GM03348 (cell line): ENCODE measurements around the gene FSTL4.
A peak's percentile ranks its signal among the peaks of the same experiment; 100 is the strongest.
"Not testable (repeated sequence)": the region's sequence is repeated elsewhere in the genome, so short reads cannot be mapped to it uniquely, and the experiment has no call there.

Source experiments
- DNase-seq: peaks from one replicate; pipeline ENCODE4 v3.0.0; 2012; ENCODE audit warnings: low spot score

FSTL4 gene

DNA sequence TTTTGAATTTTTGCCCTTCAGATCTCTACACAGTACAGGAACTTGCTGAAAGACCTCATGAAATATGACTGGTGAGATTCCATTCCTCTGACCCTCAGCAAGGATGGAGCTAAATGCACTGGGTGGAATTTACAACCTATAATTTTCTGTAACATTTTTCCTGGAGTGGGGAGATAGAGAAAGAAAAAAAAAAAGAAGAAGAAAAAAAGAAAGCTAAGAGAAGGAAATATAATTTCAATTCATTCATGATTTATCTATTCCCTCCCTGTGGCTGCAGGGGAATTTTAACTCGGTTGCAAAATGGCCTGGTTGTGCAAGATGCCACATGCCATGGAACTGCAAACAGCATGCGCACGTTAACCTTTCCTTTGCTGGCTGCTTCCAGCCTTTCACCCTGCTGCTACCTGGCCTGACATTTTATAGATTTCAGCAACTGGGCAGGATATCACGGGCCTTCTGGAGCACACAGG is 155.4 kb downstream of the FSTL4 start:
- DNase-seq = peak; percentile 27

DNA sequence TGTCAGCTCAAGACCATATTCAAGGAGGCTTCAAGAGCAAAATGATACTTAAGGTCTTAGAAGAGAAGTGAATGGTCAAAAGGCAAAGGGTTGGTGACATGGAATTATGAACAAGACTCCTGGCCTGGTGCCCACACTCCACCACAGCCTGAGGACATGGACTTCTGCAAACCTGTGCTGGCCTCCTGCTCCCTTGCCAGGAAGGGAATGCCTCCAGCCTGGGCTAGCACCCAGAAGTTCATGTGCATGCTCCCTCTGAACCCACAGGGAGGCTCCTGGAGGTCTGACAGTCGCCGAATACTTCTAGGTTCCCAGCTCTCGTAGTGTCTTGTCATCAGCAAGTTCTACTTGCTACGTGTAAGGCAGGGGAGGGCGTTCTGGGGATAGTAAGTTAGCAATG is 156.7 kb downstream of the FSTL4 start:
- no peak for DNase-seq

DNA sequence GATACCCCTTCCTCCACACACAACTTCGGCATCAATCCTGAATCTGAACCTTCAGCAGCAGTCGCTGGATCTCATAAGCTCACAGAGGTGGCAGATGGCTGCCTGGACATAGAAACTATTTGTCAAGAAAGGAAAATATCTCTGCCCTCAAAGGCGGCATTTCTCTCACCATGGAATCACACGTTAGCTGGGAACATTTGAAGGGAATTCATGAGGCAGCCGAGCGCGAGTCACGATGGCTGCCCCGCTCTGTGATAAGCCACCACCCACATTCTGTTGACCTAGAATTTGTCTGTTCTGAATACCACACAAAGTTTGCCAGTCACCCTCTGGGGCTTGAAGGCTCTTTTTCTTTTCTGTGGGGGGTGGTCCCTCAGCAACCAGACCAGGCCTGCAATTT is 157.9 kb downstream of the FSTL4 start:
- DNase-seq = no peak

- DNase-seq = no peak
These were observed 158.5 kb downstream of the FSTL4 start for GRCh38 chr5:133453831-133454230.

DNA sequence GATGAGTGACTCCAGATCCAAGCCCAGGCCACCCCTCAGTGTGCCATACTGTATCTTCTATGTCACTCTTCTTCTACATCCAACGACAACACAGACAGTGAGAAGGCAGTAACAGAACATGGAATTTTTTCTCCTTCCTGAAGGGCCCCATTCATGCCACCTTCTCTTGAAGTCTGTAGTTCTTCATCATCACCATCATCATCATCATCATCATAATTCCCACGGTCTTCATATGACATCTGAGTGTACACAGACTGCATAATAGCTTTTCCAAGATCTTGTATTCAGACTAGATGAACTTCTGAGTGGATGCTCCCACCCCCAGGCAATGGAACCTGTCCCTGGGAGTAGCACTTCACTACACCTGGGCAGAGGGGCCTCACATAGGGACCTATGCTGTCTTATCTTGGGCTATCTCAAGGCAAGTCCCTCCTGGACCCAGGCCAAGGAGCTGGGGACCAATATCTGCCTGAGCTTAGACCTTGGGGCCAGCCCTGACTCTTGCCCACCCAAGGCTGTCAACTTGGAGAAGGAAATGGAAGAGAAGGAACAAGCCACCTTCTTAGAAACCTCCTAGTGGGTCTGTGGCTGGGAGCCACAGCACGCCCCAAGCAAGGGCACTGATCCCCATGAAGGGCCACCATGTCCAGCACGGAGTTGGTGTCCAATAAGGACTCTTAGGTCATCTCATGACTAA is 159.1 kb downstream of the FSTL4 start:
- no peak for DNase-seq

DNA sequence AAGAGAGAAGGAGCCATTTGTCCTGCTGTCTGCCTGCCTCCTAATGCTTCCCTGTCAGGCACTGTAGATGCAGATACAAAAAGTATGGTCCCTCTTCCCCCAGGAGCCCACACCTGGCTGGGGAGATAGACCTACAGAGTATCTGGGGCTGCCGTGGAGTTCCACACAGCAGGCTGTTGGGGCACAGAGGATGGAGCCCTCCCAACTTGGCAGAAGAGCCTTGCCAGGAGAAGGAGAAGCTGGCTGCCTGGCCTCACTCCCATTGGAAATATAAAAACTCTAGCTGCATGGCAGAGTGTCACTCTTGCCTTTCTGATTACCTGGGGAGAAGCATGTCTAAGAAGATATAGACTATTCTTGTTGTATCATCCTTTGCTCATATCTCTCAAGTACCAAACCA is 160.4 kb downstream of the FSTL4 start:
- DNase-seq = no peak

- no peak for DNase-seq
These were observed 162.1 kb downstream of the FSTL4 start for GRCh38 chr5:133450286-133450685.

GRCh38 chr5:133449181-133449580 is 163.2 kb downstream of the FSTL4 start:
- DNase-seq = no peak

GRCh38 chr5:133446440-133446839 is 165.9 kb downstream of the FSTL4 start:
- no peak for DNase-seq

DNA sequence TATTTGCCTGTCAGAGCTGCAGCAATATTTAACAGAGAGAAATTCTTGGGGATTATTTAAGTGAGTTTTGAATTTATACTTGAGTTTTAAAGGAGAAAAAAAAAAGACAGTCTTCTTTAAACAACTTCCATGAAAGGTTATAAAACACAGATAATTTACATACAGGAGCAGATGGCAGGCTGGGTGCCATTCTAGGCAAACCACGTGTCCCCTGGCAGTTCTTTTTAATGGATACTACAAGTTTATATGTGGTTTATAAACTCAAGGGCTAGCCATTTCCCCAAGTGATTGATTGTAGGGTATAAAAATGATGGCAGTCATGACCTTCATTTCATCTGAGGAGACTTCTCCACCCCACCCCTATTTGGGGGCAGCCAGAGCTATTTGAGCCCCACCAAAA is 166.6 kb downstream of the FSTL4 start:
- no peak for DNase-seq

GRCh38 chr5:133445204-133445603 is 167.1 kb downstream of the FSTL4 start:
- not testable (repeated sequence) for DNase-seq

DNA sequence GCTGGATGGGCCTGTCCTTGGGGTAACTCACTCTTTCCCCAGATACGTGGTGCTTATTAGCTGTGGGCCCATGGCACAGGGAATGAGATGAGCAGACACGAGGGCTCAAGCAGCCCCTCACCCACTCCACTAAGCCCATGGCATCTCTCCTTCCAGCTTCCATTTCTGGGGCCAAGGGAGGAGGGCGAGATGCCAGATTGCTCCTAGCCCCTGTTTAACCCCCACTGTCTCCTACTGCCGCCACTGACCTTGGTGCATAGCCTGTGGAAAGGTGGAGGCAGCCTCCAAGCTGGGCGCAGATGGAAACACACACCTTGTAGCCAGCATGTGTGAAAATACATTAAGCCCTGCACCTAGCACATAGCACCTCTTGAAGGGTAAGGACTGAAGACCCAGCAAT is 167.6 kb downstream of the FSTL4 start:
- no peak for DNase-seq

- no peak for DNase-seq
These were observed 171.1 kb downstream of the FSTL4 start for GRCh38 chr5:133441166-133441815.

- DNase-seq = no peak
These were observed 171.8 kb downstream of the FSTL4 start for GRCh38 chr5:133440467-133441115.

DNA sequence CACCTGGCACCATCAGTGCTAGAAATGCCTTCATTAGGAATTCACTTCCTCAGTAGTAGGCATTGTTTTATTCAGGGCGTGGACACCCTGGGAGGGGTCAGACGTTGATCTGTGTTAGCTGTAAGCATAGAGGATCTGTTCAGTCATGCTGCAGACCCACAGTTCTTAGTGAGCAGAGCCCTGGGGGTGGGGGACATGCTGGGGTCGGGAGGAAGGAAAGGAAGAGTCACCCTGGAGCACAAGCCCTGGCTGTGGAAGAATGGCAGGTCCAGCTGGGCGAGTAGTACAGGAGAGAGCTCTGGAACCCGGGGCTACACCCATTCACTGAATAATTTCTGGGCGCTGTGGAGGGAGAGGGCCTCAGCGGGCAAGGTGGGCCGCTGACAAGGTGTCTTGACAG is 172.5 kb downstream of the FSTL4 start:
- DNase-seq = no peak

GRCh38 chr5:133438487-133438886 is 173.9 kb downstream of the FSTL4 start:
- no peak for DNase-seq

- no peak for DNase-seq
These were observed 178.0 kb downstream of the FSTL4 start for GRCh38 chr5:133434336-133434735.

GRCh38 chr5:133433641-133434040 is 178.7 kb downstream of the FSTL4 start:
- DNase-seq = no peak

DNA sequence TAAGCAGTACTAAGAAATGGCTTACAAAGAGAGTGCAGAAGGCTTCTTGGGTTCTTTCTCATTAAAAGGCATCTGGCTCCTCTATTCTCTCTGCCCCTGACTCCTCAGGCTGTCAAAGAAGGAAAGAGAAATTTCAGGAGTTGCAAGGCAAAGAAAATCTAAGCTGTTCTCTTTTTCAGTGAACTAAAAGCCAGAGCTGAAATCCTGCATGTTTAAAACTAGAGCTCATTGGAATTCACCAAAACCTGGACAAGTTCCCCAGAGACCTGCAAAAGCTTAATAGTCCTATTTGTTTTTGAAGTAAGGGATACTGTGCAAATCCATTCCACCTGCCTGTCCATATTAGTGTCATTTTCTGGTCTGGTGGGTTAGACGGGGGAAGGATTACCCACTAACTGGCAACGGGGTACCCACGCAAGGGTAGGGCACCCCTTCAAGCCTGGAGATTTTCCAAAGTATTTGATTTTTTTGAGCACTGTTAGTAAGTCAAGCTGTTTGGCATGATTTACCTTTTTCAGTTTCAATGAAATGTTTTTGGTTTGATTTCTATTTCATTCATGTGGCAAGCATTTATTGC is 179.3 kb downstream of the FSTL4 start:
- DNase-seq = no peak

GRCh38 chr5:133431326-133431865 is 180.9 kb downstream of the FSTL4 start:
- DNase-seq = no peak

DNA sequence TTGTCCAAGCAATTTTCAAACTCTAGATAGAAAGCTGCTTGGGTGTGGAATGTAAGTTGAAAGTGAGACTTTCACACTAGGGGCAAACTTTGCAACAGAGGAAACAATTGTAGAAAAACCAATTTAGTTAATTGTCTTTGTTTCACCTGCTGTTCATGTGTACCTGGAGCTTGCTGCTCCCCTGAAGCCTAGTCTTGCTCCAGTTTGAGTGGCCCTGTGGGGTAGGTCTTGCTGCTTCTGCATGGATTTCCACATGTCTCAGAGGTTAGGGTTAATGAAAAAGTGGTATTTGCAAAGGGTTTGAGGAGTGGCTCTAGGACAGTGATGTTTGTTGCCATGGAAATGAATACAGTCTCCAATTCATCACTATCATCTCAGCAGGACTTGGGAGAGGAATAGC is 182.2 kb downstream of the FSTL4 start:
- DNase-seq = no peak

- no peak for DNase-seq
These were observed 183.3 kb downstream of the FSTL4 start for GRCh38 chr5:133429046-133429445.
